ENCODE measurements around the gene CCR4. TPM values are rescaled to one million over a fixed set of nuclear protein-coding genes. Genes with fewer than 3 reads are reported as not detected.

CCR4 gene
- total RNA-seq, 1 experiment from 2014 or later, result 0.22 TPM

DNA sequence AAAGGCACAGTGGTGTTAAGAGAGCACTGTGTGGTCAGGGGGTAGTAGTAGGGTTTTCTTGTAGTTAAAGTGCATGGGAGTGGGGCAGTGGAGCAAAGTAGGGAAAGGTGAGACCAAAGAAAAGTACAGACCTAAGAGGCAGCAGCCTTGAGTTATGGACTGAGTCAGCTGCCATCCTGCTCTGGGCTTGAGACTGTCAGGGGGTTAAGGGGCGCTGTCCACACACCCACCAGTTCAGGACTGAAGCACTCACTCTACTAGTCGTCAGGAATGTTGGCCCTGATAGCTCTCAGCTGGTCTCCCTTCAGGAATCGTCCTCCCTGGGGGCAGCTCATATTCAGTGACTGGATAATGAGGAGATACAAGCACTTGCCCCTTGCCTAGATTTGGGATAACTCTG lies 7.9 kb downstream of the CCR4 start (continued):
- TF ChIP-seq, protein P1, sequence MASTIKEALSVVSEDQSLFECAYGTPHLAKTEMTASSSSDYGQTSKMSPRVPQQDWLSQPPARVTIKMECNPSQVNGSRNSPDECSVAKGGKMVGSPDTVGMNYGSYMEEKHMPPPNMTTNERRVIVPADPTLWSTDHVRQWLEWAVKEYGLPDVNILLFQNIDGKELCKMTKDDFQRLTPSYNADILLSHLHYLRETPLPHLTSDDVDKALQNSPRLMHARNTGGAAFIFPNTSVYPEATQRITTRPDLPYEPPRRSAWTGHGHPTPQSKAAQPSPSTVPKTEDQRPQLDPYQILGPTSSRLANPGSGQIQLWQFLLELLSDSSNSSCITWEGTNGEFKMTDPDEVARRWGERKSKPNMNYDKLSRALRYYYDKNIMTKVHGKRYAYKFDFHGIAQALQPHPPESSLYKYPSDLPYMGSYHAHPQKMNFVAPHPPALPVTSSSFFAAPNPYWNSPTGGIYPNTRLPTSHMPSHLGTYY (CRISPR knock-in tag; IDR thresholded peaks at IDR 0.05), result no peak
- TF ChIP-seq E2F5 (CRISPR knock-in tag; IDR thresholded peaks at IDR 0.05) (no peak), IRF2 (CRISPR knock-in tag; IDR thresholded peaks at IDR 0.05; ENCODE audit: borderline replicate concordance, low read depth) (no peak), ZNF121 (CRISPR knock-in tag; IDR thresholded peaks at IDR 0.05) (no peak), AFF4 (CRISPR knock-in tag; IDR thresholded peaks at IDR 0.05; ENCODE audit: borderline replicate concordance) (no peak)
- TF ChIP-seq, protein P2, sequence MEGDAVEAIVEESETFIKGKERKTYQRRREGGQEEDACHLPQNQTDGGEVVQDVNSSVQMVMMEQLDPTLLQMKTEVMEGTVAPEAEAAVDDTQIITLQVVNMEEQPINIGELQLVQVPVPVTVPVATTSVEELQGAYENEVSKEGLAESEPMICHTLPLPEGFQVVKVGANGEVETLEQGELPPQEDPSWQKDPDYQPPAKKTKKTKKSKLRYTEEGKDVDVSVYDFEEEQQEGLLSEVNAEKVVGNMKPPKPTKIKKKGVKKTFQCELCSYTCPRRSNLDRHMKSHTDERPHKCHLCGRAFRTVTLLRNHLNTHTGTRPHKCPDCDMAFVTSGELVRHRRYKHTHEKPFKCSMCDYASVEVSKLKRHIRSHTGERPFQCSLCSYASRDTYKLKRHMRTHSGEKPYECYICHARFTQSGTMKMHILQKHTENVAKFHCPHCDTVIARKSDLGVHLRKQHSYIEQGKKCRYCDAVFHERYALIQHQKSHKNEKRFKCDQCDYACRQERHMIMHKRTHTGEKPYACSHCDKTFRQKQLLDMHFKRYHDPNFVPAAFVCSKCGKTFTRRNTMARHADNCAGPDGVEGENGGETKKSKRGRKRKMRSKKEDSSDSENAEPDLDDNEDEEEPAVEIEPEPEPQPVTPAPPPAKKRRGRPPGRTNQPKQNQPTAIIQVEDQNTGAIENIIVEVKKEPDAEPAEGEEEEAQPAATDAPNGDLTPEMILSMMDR (IDR thresholded peaks at IDR 0.05), result no peak
- TF ChIP-seq, protein P3, sequence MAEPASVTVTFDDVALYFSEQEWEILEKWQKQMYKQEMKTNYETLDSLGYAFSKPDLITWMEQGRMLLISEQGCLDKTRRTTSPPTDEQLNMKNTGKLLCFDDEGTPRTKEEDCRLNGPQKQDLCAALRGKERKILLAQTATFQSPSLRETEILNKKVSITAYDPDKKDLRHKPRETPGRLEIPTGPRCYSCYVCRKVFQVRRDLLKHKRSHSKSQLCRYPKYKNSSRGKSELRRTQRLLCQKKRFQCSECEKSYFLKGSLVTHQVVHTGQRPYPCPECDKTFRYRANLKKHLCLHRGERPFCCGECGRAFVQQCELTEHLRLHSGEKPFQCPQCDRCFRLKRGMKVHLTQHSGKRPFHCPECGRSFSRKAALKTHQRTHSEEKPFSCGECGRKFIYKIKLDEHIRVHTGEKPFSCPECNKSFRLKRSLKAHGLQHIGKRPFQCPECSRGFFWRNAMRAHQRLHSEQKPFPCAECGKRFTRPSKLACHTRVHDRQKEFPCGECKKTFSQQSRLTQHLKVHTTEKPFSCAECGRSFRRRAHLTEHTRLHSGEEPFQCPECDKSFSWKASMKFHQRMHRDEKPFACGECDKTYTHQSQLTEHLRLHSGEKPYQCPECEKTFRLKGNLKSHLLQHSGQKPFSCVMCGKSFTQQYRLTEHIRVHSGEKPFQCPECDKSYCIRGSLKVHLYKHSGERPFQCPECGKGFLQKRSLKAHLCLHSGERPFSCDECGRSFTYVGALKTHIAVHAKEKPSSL (CRISPR knock-in tag; conservative IDR thresholded peaks at IDR 0.05), result no peak

DNA sequence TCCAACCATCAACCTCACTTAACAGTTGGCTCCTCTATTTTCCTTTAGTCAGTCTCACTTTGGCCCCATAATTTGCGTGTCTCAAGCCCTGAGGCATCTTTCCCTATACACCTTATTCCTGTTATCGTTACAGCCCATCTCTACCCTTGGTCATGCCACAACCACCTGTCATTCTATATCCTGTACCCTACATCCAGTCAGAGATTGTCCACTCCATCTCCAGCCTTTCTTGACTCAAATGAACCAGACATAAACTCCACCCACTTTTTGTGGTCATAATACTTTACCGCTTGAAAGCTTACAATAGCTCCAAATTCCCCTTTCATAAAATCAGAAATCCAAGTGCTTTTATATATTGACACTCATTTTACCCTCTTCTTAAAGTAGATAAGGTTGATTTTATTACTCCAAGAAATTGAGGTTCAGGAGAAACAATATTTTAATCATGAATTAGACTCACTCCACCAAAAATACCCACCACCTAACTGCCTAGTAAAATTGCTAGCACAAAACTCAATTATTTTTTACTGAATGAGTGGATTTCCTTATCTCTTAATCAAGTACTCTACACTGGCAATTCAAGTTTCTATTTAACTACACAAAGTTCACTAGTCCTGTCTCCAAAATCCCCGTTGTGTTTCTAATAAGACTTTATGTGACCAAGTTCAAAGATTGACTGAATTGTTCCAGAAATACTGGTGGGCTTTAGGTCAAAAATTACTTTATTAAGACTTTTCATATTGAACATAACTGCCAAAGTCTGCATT lies 9.1 kb downstream of the CCR4 start:
- DNase-seq (ENCODE audit: low spot score), result no peak
- Mint-ChIP-seq H3K36me3 (peaks cover 20% of the 10 kb centered on the region), H3K4me1 (0 out of 2 replicates have a peak, but pooled peaks cover 3% of the 10 kb centered on the region), H3K9me3 (peaks cover 20% of the 10 kb centered on the region), H3K27ac (no peak overlapping the region), H3K4me3 (no peak overlapping the region), H3K27me3 (ENCODE audit: low read depth) (no peaks in the 10 kb centered on the region)
- POLR2A ChIA-PET, result no interaction called here
- no peak for ATAC-seq
- CTCF ChIA-PET, result interaction anchor here (1.5 kb wide), 1 partner anchor 114 kb away, joined by 5 read pairs; no protein-coding TSS in a partner anchor
- TF ChIP-seq, protein P4, sequence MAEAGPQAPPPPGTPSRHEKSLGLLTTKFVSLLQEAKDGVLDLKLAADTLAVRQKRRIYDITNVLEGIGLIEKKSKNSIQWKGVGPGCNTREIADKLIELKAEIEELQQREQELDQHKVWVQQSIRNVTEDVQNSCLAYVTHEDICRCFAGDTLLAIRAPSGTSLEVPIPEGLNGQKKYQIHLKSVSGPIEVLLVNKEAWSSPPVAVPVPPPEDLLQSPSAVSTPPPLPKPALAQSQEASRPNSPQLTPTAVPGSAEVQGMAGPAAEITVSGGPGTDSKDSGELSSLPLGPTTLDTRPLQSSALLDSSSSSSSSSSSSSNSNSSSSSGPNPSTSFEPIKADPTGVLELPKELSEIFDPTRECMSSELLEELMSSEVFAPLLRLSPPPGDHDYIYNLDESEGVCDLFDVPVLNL (CRISPR knock-in tag; IDR thresholded peaks at IDR 0.05; ENCODE audit: borderline replicate concordance, low read depth), result no peak
- TF ChIP-seq CREB1 (CRISPR knock-in tag; IDR thresholded peaks at IDR 0.05) (no peak), FOXJ3 (CRISPR knock-in tag; IDR thresholded peaks at IDR 0.05; ENCODE audit: borderline replicate concordance) (no peak), NR2C2 (CRISPR knock-in tag; IDR thresholded peaks at IDR 0.05) (no peak), PRRX2 (CRISPR knock-in tag; IDR thresholded peaks at IDR 0.05) (no peak), ZNF121 (CRISPR knock-in tag; IDR thresholded peaks at IDR 0.05) (no peak), NFYB (CRISPR knock-in tag; conservative IDR thresholded peaks at IDR 0.05; ENCODE audit: low read depth) (no peak), EMX1 (CRISPR knock-in tag; IDR thresholded peaks at IDR 0.05) (no peak), HMGA2 (CRISPR knock-in tag; IDR thresholded peaks at IDR 0.05) (no peak), RELA (CRISPR knock-in tag; IDR thresholded peaks at IDR 0.05; ENCODE audit: borderline replicate concordance) (no peak), ATF1 (CRISPR knock-in tag; IDR thresholded peaks at IDR 0.05) (no peak), CDX4 (CRISPR knock-in tag; IDR thresholded peaks at IDR 0.05; ENCODE audit: borderline replicate concordance) (no peak), ZNF281 (CRISPR knock-in tag; IDR thresholded peaks at IDR 0.05) (no peak)
- TF ChIP-seq, protein P5, sequence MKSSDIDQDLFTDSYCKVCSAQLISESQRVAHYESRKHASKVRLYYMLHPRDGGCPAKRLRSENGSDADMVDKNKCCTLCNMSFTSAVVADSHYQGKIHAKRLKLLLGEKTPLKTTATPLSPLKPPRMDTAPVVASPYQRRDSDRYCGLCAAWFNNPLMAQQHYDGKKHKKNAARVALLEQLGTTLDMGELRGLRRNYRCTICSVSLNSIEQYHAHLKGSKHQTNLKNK (CRISPR knock-in tag; IDR thresholded peaks at IDR 0.05), result no peak
